ENCODE results near the gene SPOCK1.

Gene SPOCK1

DNA sequence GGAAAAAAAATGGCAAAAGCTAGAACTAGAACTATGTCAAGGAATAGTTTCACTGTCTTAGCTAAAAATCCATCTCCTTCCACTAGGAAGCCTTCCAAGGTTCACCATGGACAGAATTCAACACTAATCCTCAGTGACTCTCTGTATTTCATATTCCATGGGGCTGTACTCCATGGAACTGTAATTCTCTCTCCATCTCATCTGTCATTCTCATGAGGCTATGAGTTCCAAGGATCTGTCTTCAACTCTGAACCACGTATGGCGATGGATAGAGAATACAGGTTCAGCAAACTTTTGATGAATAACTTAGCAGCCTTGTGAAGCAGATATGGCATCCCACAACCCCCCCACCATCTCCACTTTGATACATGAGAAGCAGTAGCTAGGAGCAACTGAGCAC lies 184.0 kb downstream of the SPOCK1 start:
- Histone ChIP-seq H3K9me3 (ENCODE audit: control insufficient read depth, low read length) (no peaks in the 10 kb centered on the region), H3K4me3 (ENCODE audit: insufficient read depth, low read depth, low read length, poor library complexity, severe bottlenecking) (no peak overlapping the region), H3K27ac (ENCODE audit: insufficient read depth, low read length, poor library complexity, severe bottlenecking) (no peak overlapping the region), H3K36me3 (ENCODE audit: control insufficient read depth, insufficient read depth, low read length) (no peaks in the 10 kb centered on the region), H3K27me3 (replicated peaks; ENCODE audit: control insufficient read depth, insufficient read depth, low read length, poor library complexity, severe bottlenecking) (no peaks in the 10 kb centered on the region), H3K4me1 (ENCODE audit: control insufficient read depth, insufficient read depth, low read length, poor library complexity, severe bottlenecking) (no peaks in the 10 kb centered on the region)
- DNase-seq = no peak

DNA sequence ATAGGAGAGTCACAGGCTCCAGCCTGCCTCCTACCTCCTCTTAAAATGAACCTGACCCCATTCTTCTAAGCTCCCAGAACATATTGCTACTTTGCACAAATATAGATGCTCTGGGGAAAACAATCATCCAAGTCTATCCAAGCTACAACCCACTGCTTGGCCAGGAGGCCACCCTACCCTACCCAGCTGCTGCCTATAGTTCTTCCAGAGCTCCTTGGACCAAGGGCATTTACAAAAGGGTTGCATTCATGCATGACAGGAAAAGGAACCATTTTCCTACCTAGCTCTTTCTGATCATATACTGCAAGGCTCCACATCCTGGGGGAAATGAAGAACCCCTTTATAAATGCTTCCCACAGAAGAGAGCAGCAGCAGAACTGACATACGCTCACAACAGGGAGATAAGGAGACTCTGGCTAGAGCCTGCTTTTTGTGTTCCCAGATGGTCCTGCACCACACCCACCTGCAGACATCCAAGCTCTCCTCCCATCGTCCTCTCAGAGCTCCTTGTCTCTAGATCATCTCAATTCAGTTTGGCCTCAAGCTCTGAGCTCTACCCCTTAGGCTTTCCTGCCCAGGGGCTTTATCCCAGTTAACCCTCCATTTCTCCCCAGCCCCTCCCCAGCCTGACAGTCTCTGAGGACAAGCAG lies 185.5 kb downstream of the SPOCK1 start:
- Histone ChIP-seq H3K9me3 (ENCODE audit: control insufficient read depth, low read length) (no peaks in the 10 kb centered on the region), H3K4me1 (ENCODE audit: control insufficient read depth, insufficient read depth, low read length, poor library complexity, severe bottlenecking) (no peaks in the 10 kb centered on the region), H3K27me3 (replicated peaks; ENCODE audit: control insufficient read depth, insufficient read depth, low read length, poor library complexity, severe bottlenecking) (no peaks in the 10 kb centered on the region), H3K27ac (ENCODE audit: insufficient read depth, low read length, poor library complexity, severe bottlenecking) (no peak overlapping the region), H3K4me3 (ENCODE audit: insufficient read depth, low read depth, low read length, poor library complexity, severe bottlenecking) (no peak overlapping the region), H3K36me3 (ENCODE audit: control insufficient read depth, insufficient read depth, low read length) (no peaks in the 10 kb centered on the region)
- no peak for DNase-seq

DNA sequence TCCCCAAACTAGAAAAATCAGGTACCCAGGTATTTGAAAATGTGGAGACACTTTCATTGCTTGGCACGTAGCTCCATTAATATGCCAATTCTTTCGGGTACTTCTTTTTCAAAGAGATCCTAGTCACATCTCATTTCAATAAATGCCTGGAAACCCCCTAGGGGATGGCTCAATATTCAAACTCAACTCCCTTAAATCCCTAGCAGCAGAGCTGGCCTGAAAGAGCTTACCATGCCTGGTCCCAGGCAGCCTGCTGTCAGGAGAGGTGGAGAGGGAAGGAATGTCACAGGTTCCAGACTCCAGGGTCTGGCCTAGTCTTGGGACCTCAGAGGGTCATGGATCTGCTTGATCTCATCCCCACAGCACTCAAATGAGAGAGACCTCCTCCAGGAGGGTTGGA lies 187.1 kb downstream of the SPOCK1 start:
- no peaks in the 10 kb centered on the region for H3K36me3 ChIP-seq (ENCODE audit: control insufficient read depth, insufficient read depth, low read length)
- H3K9me3 ChIP-seq (ENCODE audit: control insufficient read depth, low read length) = no peaks in the 10 kb centered on the region
- no peak overlapping the region for H3K27ac ChIP-seq (ENCODE audit: insufficient read depth, low read length, poor library complexity, severe bottlenecking)
- no peaks in the 10 kb centered on the region for H3K4me1 ChIP-seq (ENCODE audit: control insufficient read depth, insufficient read depth, low read length, poor library complexity, severe bottlenecking)
- DNase-seq = no peak
- H3K27me3 ChIP-seq (replicated peaks; ENCODE audit: control insufficient read depth, insufficient read depth, low read length, poor library complexity, severe bottlenecking) = no peaks in the 10 kb centered on the region
- no peak overlapping the region for H3K4me3 ChIP-seq (ENCODE audit: insufficient read depth, low read depth, low read length, poor library complexity, severe bottlenecking)

DNA sequence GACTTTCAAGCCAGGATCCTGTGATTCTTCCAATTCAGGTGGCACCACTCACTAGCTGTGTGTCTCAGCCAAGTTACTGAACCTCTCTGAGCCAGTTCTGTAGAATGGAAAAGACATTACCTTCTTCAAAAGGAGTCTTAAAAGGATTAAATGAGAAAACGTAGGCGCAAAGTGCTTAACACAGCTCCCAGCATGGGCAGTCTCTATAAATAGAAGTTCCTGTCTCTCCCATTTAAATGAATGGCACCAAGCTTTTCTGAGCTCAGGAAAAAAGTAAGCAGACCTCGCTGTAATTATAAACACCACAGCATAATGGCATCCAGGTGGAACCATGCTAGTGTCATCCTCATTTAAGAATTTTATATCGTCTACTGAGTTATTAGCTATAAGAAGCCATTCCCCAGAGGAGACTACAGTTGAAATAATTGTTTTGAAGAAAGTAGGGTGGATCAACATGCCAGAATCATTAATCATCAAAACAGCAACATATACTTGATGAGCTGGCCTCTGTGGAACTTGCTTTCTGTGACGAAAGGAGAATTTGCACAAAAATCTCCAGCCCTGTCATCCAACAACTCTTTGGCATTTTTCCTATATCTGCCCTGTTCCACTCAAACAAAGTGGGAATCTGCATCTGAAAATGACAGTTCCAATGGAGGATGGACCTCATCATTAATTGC lies 188.9 kb downstream of the SPOCK1 start:
- Histone ChIP-seq H3K4me3 (ENCODE audit: insufficient read depth, low read depth, low read length, poor library complexity, severe bottlenecking) (no peak overlapping the region), H3K27ac (ENCODE audit: insufficient read depth, low read length, poor library complexity, severe bottlenecking) (no peak overlapping the region)

DNA sequence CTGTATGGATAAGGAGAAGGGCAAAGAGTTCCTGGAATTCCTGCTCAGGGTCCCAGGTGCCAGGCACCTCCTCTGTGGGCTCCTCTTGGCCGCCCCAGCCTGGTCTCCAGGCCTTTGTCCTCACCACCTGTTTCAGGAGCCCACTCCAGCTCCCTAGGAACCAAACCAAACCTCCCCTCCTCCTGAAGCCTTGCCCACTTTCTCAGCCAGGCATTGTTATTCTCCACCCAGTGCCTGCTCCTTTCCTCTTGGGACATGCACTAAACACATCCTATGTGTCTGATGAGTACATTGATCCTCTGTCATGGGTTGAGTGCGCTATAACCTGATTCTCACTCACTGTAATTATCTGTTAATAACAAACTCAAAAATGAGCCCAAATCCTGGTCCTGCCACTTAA lies 189.8 kb downstream of the SPOCK1 start:
- Histone ChIP-seq H3K4me1 (ENCODE audit: control insufficient read depth, insufficient read depth, low read length, poor library complexity, severe bottlenecking) (no peaks in the 10 kb centered on the region), H3K27me3 (replicated peaks; ENCODE audit: control insufficient read depth, insufficient read depth, low read length, poor library complexity, severe bottlenecking) (no peaks in the 10 kb centered on the region), H3K36me3 (ENCODE audit: control insufficient read depth, insufficient read depth, low read length) (no peaks in the 10 kb centered on the region), H3K27ac (ENCODE audit: insufficient read depth, low read length, poor library complexity, severe bottlenecking) (no peak overlapping the region), H3K9me3 (ENCODE audit: control insufficient read depth, low read length) (no peaks in the 10 kb centered on the region), H3K4me3 (ENCODE audit: insufficient read depth, low read depth, low read length, poor library complexity, severe bottlenecking) (no peak overlapping the region)
- no peak for DNase-seq

More for the DNA sequence above, 188.9 kb downstream of the SPOCK1 start:
- no peaks in the 10 kb centered on the region for H3K9me3 ChIP-seq (ENCODE audit: control insufficient read depth, low read length)
- H3K27me3 ChIP-seq (replicated peaks; ENCODE audit: control insufficient read depth, insufficient read depth, low read length, poor library complexity, severe bottlenecking) = no peaks in the 10 kb centered on the region
- DNase-seq = no peak
- no peaks in the 10 kb centered on the region for H3K4me1 ChIP-seq (ENCODE audit: control insufficient read depth, insufficient read depth, low read length, poor library complexity, severe bottlenecking)
- no peaks in the 10 kb centered on the region for H3K36me3 ChIP-seq (ENCODE audit: control insufficient read depth, insufficient read depth, low read length)

DNA sequence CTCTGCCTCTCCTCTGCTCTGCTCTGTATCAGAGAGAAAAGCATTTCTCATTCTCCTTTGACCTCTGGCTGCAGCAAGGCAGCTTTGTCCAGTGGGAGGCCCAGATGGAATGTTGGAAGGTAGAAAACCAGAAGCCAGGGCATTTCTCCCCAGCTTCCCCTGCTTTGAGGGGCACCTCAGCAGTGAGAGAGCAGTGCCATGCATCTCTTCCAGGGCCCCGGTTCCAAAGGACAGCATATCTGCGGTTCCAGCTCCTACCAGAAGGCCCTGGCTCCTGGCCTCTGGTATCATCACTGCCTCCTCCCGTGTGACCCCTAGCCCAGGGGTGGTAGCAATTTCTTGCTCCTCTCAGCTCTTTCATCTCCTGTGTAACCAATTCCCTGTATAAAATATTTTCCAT lies 190.8 kb downstream of the SPOCK1 start:
- H3K27ac ChIP-seq (ENCODE audit: insufficient read depth, low read length, poor library complexity, severe bottlenecking) = no peak overlapping the region
- H3K36me3 ChIP-seq (ENCODE audit: control insufficient read depth, insufficient read depth, low read length) = no peaks in the 10 kb centered on the region
- H3K4me1 ChIP-seq (ENCODE audit: control insufficient read depth, insufficient read depth, low read length, poor library complexity, severe bottlenecking) = no peaks in the 10 kb centered on the region
- H3K4me3 ChIP-seq (ENCODE audit: insufficient read depth, low read depth, low read length, poor library complexity, severe bottlenecking) = no peak overlapping the region
- DNase-seq = no peak
- no peaks in the 10 kb centered on the region for H3K27me3 ChIP-seq (replicated peaks; ENCODE audit: control insufficient read depth, insufficient read depth, low read length, poor library complexity, severe bottlenecking)
- no peaks in the 10 kb centered on the region for H3K9me3 ChIP-seq (ENCODE audit: control insufficient read depth, low read length)

DNA sequence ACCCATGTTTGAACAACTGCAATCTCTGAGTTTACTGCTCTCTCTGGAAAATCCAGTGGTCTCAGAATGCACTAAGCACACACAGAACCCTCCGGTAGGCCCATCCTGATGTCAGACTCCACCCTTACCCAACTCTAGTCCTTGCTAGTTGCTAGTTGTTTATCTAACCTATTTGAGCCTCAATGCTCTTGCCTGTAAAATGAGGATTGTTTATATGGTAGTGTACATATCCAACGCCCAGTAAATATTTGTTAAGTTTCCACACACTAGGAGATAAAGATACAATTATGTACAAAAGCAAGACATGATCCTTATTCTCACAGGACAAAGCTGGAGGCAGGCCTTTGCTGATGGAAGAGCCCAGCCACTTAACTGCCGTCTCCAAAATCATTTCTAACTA lies 192.2 kb downstream of the SPOCK1 start:
- Histone ChIP-seq H3K9me3 (ENCODE audit: control insufficient read depth, low read length) (no peaks in the 10 kb centered on the region), H3K27ac (ENCODE audit: insufficient read depth, low read length, poor library complexity, severe bottlenecking) (no peak overlapping the region)

DNA sequence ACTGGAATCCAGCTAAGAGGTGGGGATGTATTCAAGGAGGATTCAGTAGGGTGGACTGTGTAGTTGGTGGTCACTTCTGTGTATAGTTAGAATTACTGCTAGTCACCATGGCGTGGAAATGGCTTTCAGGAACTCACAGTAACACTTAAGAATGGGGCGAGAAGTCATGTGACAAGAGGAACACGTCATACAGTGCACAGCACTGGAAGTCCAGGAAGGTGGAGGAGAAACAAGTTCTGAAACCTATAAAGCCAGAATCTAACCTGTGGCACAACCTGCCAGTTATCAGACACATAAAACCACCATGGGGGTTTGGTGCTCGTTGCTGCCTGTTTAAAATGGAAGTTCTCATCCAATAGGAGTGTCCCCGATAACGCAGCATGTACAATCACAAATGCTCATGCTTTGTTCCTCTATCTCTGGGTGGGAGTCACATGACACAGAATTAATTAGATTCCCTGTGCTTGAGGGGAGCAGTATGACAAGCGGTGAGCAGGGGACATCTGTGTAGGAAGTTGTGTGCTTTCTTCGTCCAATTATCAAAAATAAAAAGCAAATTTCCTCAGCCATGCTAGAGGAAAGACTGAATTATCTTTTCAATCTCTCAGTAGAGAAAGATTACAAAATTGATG lies 193.0 kb downstream of the SPOCK1 start:
- no peak overlapping the region for H3K4me3 ChIP-seq (ENCODE audit: insufficient read depth, low read depth, low read length, poor library complexity, severe bottlenecking)
- no peaks in the 10 kb centered on the region for H3K36me3 ChIP-seq (ENCODE audit: control insufficient read depth, insufficient read depth, low read length)
- H3K27me3 ChIP-seq (replicated peaks; ENCODE audit: control insufficient read depth, insufficient read depth, low read length, poor library complexity, severe bottlenecking) = no peaks in the 10 kb centered on the region
- no peaks in the 10 kb centered on the region for H3K4me1 ChIP-seq (ENCODE audit: control insufficient read depth, insufficient read depth, low read length, poor library complexity, severe bottlenecking)
- no peaks in the 10 kb centered on the region for H3K9me3 ChIP-seq (ENCODE audit: control insufficient read depth, low read length)
- H3K27ac ChIP-seq (ENCODE audit: insufficient read depth, low read length, poor library complexity, severe bottlenecking) = no peak overlapping the region
- no peak for DNase-seq

More for the DNA sequence above, 192.2 kb downstream of the SPOCK1 start:
- DNase-seq = no peak
- Histone ChIP-seq H3K36me3 (ENCODE audit: control insufficient read depth, insufficient read depth, low read length) (no peaks in the 10 kb centered on the region), H3K4me1 (ENCODE audit: control insufficient read depth, insufficient read depth, low read length, poor library complexity, severe bottlenecking) (no peaks in the 10 kb centered on the region), H3K27me3 (replicated peaks; ENCODE audit: control insufficient read depth, insufficient read depth, low read length, poor library complexity, severe bottlenecking) (no peaks in the 10 kb centered on the region), H3K4me3 (ENCODE audit: insufficient read depth, low read depth, low read length, poor library complexity, severe bottlenecking) (no peak overlapping the region)

DNA sequence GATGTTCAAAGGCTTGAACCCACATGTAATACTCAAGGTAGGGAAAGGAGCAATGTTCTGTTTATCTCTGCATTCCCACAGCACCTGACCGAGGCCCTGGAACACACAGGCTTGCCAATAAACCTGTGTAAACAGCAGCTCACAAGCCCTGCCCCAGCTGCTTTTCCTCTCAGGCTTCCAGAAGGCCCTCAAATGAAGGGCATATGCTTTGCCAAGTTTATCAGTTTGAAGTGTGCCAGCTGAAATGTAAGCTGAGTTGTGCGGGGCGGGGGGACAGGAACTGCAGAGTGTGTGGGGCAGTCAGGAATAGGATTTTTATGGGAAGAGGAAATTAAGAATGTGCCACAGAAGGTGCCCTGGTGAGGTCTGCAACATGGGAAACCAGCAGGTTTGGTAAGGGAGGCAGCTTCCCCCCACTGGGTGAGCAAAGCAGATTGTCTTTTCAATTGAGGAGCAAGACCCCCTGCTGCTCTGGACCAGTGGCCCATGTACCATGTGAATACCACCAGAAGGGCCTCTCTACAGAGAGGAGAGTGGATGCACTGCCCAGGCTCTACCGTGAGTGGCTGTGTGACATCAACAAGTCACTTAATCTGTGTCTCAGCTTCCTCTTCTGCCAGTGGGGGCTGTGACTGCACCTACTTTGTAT lies 194.8 kb downstream of the SPOCK1 start:
- no peak overlapping the region for H3K4me3 ChIP-seq (ENCODE audit: insufficient read depth, low read depth, low read length, poor library complexity, severe bottlenecking)
- H3K36me3 ChIP-seq (ENCODE audit: control insufficient read depth, insufficient read depth, low read length) = no peaks in the 10 kb centered on the region
- no peak for DNase-seq
- H3K27me3 ChIP-seq (replicated peaks; ENCODE audit: control insufficient read depth, insufficient read depth, low read length, poor library complexity, severe bottlenecking) = no peaks in the 10 kb centered on the region
- H3K27ac ChIP-seq (ENCODE audit: insufficient read depth, low read length, poor library complexity, severe bottlenecking) = no peak overlapping the region
- no peaks in the 10 kb centered on the region for H3K9me3 ChIP-seq (ENCODE audit: control insufficient read depth, low read length)
- no peaks in the 10 kb centered on the region for H3K4me1 ChIP-seq (ENCODE audit: control insufficient read depth, insufficient read depth, low read length, poor library complexity, severe bottlenecking)

DNA sequence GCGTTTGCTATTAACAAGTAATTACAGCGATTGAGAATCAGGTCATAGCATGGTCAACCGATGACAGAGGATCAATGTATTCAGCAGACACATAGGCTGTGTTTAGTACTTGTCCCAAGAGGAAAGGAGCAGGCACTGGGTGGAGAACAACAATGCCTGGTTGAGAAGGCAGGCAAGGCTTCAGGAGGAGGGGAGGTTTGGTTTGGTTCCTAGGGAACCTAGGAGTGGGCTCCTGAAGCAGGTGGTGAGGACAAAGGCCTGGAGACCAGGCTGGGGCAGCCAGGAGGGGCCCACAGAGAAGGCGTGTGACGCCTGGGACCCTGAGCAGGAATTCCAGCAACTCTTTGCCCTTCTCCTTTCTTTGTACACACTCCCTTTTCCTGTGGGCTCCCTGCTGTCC lies 195.6 kb downstream of the SPOCK1 start:
- no peaks in the 10 kb centered on the region for H3K27me3 ChIP-seq (replicated peaks; ENCODE audit: control insufficient read depth, insufficient read depth, low read length, poor library complexity, severe bottlenecking)
- no peaks in the 10 kb centered on the region for H3K4me1 ChIP-seq (ENCODE audit: control insufficient read depth, insufficient read depth, low read length, poor library complexity, severe bottlenecking)
- H3K4me3 ChIP-seq (ENCODE audit: insufficient read depth, low read depth, low read length, poor library complexity, severe bottlenecking) = no peak overlapping the region
- H3K36me3 ChIP-seq (ENCODE audit: control insufficient read depth, insufficient read depth, low read length) = no peaks in the 10 kb centered on the region
- DNase-seq = no peak
- H3K9me3 ChIP-seq (ENCODE audit: control insufficient read depth, low read length) = no peaks in the 10 kb centered on the region
- no peak overlapping the region for H3K27ac ChIP-seq (ENCODE audit: insufficient read depth, low read length, poor library complexity, severe bottlenecking)
